ENCODE results near the gene NCAPG.
"Not testable (repeated sequence)": the region's sequence is repeated elsewhere in the genome, so short reads cannot be mapped to it uniquely, and the experiment has no call there.

NCAPG gene

DNA sequence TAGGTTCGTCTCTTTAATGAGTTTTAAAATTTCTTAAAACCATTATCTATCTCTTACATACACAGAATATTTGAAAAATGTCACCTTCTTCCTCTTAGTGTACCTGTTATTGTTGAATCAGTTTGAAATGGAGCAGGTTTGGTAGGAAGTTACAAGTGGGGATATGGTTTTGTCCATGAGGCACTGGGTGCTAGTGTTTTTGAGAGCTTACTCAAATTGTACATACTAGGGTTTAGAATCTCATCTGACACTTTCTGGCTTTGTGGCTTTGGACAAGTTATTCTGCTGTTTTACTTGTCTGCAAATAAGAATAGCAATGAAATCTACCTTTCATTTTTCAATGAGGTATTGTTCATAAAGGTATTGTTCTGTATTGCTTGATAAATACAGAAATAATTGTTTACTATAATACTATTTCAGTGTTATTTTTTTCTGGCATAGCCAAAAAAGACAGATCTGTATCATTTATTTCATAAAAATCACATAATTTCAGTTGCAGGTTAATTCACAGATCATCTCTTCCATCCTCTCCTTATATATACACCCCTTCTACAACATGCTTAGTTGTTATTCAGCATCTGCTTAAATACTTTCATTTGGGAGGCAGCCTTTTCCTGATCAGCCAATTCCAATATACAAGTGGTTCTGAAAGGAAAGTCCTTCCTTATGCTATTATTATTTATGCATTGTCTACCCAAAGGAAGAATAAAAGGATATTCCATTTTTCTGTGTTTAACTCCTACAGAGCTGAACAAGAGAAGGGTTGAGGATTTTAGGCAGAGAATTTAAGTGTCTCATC lies 13.3 kb downstream of the NCAPG start:
- Histone ChIP-seq H3K9ac (ENCODE audit: insufficient read length) (no peak overlapping the region), H3K4me3 (no peak overlapping the region), H3K9me3 (ENCODE audit: low read depth, low read length) (no peaks in the 10 kb centered on the region), H3K36me3 (ENCODE audit: insufficient read depth, low read length) (peaks cover 65% of the 10 kb centered on the region), H3K27ac (no peak overlapping the region)
- TF ChIP-seq POLR2AphosphoS5 (IDR thresholded peaks at IDR 0.05; ENCODE audit: borderline replicate concordance, low read depth, low read length): no peak
- TF ChIP-seq EZH2 (IDR thresholded peaks at IDR 0.05): no peak
- TF ChIP-seq FOXP2 (optimal IDR thresholded peaks at IDR 0.05; ENCODE audit: control extremely low read depth, extremely low read length, insufficient read depth): no peak
- no peak for DNase-seq (ENCODE audit: low read depth, low spot score)

GRCh38 chr4:17846266-17846665 lies 35.5 kb downstream of the NCAPG start:
- peaks cover 52% of the 10 kb centered on the region for H3K36me3 ChIP-seq (ENCODE audit: insufficient read depth, low read length)
- TF ChIP-seq POLR2AphosphoS5 (IDR thresholded peaks at IDR 0.05; ENCODE audit: borderline replicate concordance, low read depth, low read length) (no peak), EZH2 (IDR thresholded peaks at IDR 0.05) (no peak), FOXP2 (optimal IDR thresholded peaks at IDR 0.05; ENCODE audit: control extremely low read depth, extremely low read length, insufficient read depth) (no peak)
- H3K9ac ChIP-seq (ENCODE audit: insufficient read length): no peak overlapping the region
- no peak overlapping the region for H3K4me3 ChIP-seq
- DNase-seq (ENCODE audit: low read depth, low spot score): no peak
- H3K27ac ChIP-seq: no peak overlapping the region
- H3K9me3 ChIP-seq (ENCODE audit: low read depth, low read length): no peaks in the 10 kb centered on the region

DNA sequence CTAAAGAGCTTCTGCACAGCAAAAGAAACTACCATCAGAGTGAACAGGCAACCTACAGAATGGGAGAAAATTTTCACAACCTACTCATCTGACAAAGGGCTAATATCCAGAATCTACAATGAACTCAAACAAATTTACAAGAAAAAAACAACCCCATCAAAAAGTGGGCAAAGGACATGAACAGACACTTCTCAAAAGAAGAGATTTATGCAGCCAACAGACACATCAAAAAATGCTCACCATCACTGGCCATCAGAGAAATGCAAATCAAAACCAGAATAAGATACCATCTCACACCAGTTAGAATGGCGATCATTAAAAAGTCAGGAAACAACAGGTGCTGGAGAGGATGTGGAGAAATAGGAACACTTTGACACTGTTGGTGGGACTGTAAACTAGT lies 39.5 kb downstream of the NCAPG start:
- not testable (repeated sequence) for H3K4me3 ChIP-seq; H3K27ac ChIP-seq; DNase-seq (ENCODE audit: low read depth, low spot score); H3K9ac ChIP-seq (ENCODE audit: insufficient read length); H3K9me3 ChIP-seq (ENCODE audit: low read depth, low read length)
- H3K36me3 ChIP-seq (ENCODE audit: insufficient read depth, low read length): peaks cover 12% of the 10 kb centered on the region; the same call in 1 of the 2 replicates

GRCh38 chr4:17851959-17852358 lies 41.2 kb downstream of the NCAPG start:
- no peak overlapping the region for H3K9ac ChIP-seq (ENCODE audit: insufficient read length)
- H3K36me3 ChIP-seq (ENCODE audit: insufficient read depth, low read length): no peaks in the 10 kb centered on the region
- DNase-seq (ENCODE audit: low read depth, low spot score): no peak
- H3K4me3 ChIP-seq: no peak overlapping the region
- H3K27ac ChIP-seq: no peak overlapping the region
- H3K9me3 ChIP-seq (ENCODE audit: low read depth, low read length): no peaks in the 10 kb centered on the region
- TF ChIP-seq FOXP2 (optimal IDR thresholded peaks at IDR 0.05; ENCODE audit: control extremely low read depth, extremely low read length, insufficient read depth) (no peak), EZH2 (IDR thresholded peaks at IDR 0.05) (no peak), POLR2AphosphoS5 (IDR thresholded peaks at IDR 0.05; ENCODE audit: borderline replicate concordance, low read depth, low read length) (no peak)

- no peak for TF ChIP-seq EZH2 (IDR thresholded peaks at IDR 0.05)
- Histone ChIP-seq H3K9ac (ENCODE audit: insufficient read length) (no peak overlapping the region), H3K4me3 (no peak overlapping the region), H3K9me3 (ENCODE audit: low read depth, low read length) (no peaks in the 10 kb centered on the region), H3K27ac (no peak overlapping the region), H3K36me3 (ENCODE audit: insufficient read depth, low read length) (no peaks in the 10 kb centered on the region)
- no peak for DNase-seq (ENCODE audit: low read depth, low spot score)
These were observed 43.3 kb downstream of the NCAPG start for GRCh38 chr4:17854036-17854435.

GRCh38 chr4:17859793-17860406 lies 49.1 kb downstream of the NCAPG start:
- Histone ChIP-seq H3K9me3 (ENCODE audit: low read depth, low read length) (no peaks in the 10 kb centered on the region), H3K4me3 (no peak overlapping the region)

GRCh38 chr4:17861906-17862305 lies 51.1 kb downstream of the NCAPG start:
- H3K9ac ChIP-seq (ENCODE audit: insufficient read length); H3K27ac ChIP-seq; DNase-seq (ENCODE audit: low read depth, low spot score); H3K36me3 ChIP-seq (ENCODE audit: insufficient read depth, low read length); H3K9me3 ChIP-seq (ENCODE audit: low read depth, low read length); H3K4me3 ChIP-seq: not testable (repeated sequence)

More at GRCh38 chr4:17859793-17860406, 49.1 kb downstream of the NCAPG start:
- no peak overlapping the region for H3K9ac ChIP-seq (ENCODE audit: insufficient read length)
- DNase-seq (ENCODE audit: low read depth, low spot score): no peak
- no peaks in the 10 kb centered on the region for H3K36me3 ChIP-seq (ENCODE audit: insufficient read depth, low read length)
- no peak overlapping the region for H3K27ac ChIP-seq
- TF ChIP-seq FOXP2 (optimal IDR thresholded peaks at IDR 0.05; ENCODE audit: control extremely low read depth, extremely low read length, insufficient read depth) (no peak), POLR2AphosphoS5 (IDR thresholded peaks at IDR 0.05; ENCODE audit: borderline replicate concordance, low read depth, low read length) (no peak), EZH2 (IDR thresholded peaks at IDR 0.05) (no peak)

GRCh38 chr4:17865866-17866363 lies 55.1 kb downstream of the NCAPG start:
- no peaks in the 10 kb centered on the region for H3K36me3 ChIP-seq (ENCODE audit: insufficient read depth, low read length)
- H3K4me3 ChIP-seq: no peak overlapping the region
- DNase-seq (ENCODE audit: low read depth, low spot score): no peak
- TF ChIP-seq POLR2AphosphoS5 (IDR thresholded peaks at IDR 0.05; ENCODE audit: borderline replicate concordance, low read depth, low read length) (no peak), EZH2 (IDR thresholded peaks at IDR 0.05) (no peak)
- H3K9me3 ChIP-seq (ENCODE audit: low read depth, low read length): no peaks in the 10 kb centered on the region
- no peak overlapping the region for H3K27ac ChIP-seq
- no peak overlapping the region for H3K9ac ChIP-seq (ENCODE audit: insufficient read length)

DNA sequence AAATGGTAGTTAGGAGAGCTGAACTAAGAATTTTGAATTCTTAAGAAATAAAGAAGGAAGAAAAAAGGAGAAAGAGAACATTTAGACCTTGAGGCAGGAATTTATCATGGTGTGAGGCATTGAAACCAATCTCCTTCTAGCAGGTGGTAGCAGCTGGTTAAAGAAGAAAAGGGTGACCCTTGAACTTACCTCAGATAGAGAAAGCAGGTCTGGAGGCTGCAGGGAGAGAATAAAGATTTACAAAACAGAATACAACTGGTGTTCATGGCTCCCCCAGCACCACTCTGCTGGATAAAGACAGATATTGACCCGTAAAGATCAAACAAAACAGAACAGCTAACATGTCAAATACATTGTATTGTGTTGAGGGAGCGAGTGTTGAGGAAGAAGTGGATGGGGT lies 56.0 kb downstream of the NCAPG start:
- Histone ChIP-seq H3K36me3 (ENCODE audit: insufficient read depth, low read length) (no peaks in the 10 kb centered on the region), H3K27ac (no peak overlapping the region), H3K9me3 (ENCODE audit: low read depth, low read length) (no peaks in the 10 kb centered on the region), H3K4me3 (no peak overlapping the region), H3K9ac (ENCODE audit: insufficient read length) (no peak overlapping the region)
- no peak for TF ChIP-seq POLR2AphosphoS5 (IDR thresholded peaks at IDR 0.05; ENCODE audit: borderline replicate concordance, low read depth, low read length)
- TF ChIP-seq FOXP2 (optimal IDR thresholded peaks at IDR 0.05; ENCODE audit: control extremely low read depth, extremely low read length, insufficient read depth): no peak
- no peak for TF ChIP-seq EZH2 (IDR thresholded peaks at IDR 0.05)
- DNase-seq (ENCODE audit: low read depth, low spot score): no peak

Measured in SK-N-MC (cell line).